ENCODE data around the gene KIAA0513. TPM values are rescaled to one million over a fixed set of nuclear protein-coding genes. Genes with fewer than 3 reads are reported as not detected.

Gene KIAA0513
- total RNA-seq, 1 donor from 2014 or later: 6.1 TPM

GRCh38 chr16:85113913-85114312, 86.3 kb downstream of the KIAA0513 start:
- Histone ChIP-seq H3K9ac (no peak overlapping the region), H3K4me1 (peaks cover 14% of the 10 kb centered on the region), H2AFZ (replicated peaks) (no peak overlapping the region), H3K79me2 (ENCODE audit: low read depth) (no peaks in the 10 kb centered on the region), H3K27ac (no peak overlapping the region), H3K9me3 (ENCODE audit: low read depth) (no peaks in the 10 kb centered on the region), H3K4me3 (no peak overlapping the region), H3K4me2 (no peak overlapping the region), H4K20me1 (ENCODE audit: low read depth) (no peaks in the 10 kb centered on the region), H3K27me3 (no peaks in the 10 kb centered on the region), H3K36me3 (no peaks in the 10 kb centered on the region), H3F3A (ENCODE audit: low read depth) (peaks cover 12% of the 10 kb centered on the region)
- peak overlapping the region; percentile 82 for H3K27ac Mint-ChIP-seq
- TF ChIP-seq EZH2phosphoT487 (IDR thresholded peaks at IDR 0.05) (no peak), CTCF (IDR thresholded peaks at IDR 0.05) (no peak), EZH2 (IDR thresholded peaks at IDR 0.05) (no peak)
- H3K4me3 Mint-ChIP-seq: peak overlapping the region; percentile 15
- DNase-seq (ENCODE audit: low spot score): no peak
- H3K4me1 Mint-ChIP-seq: peaks cover 42% of the 10 kb centered on the region
- H3K9me3 Mint-ChIP-seq: no peaks in the 10 kb centered on the region
- H3K36me3 Mint-ChIP-seq: no peaks in the 10 kb centered on the region
- H3K27me3 Mint-ChIP-seq (ENCODE audit: insufficient read depth, low read depth): peaks cover 21% of the 10 kb centered on the region

- Histone ChIP-seq H4K20me1 (ENCODE audit: low read depth) (no peaks in the 10 kb centered on the region), H3K27ac (no peak overlapping the region), H3K27me3 (no peaks in the 10 kb centered on the region), H3K9me3 (ENCODE audit: low read depth) (no peaks in the 10 kb centered on the region), H2AFZ (replicated peaks) (no peak overlapping the region), H3K36me3 (no peaks in the 10 kb centered on the region), H3K4me2 (no peak overlapping the region), H3K4me1 (peaks cover 14% of the 10 kb centered on the region), H3K9ac (no peak overlapping the region), H3K79me2 (ENCODE audit: low read depth) (no peaks in the 10 kb centered on the region), H3F3A (ENCODE audit: low read depth) (peaks cover 12% of the 10 kb centered on the region), H3K4me3 (no peak overlapping the region)
- Mint-ChIP-seq H3K36me3 (no peaks in the 10 kb centered on the region), H3K27me3 (ENCODE audit: insufficient read depth, low read depth) (peaks cover 21% of the 10 kb centered on the region), H3K9me3 (no peaks in the 10 kb centered on the region), H3K4me3 (peak overlapping the region; percentile 53), H3K4me1 (peaks cover 44% of the 10 kb centered on the region), H3K27ac (peak overlapping the region; percentile 83)
- TF ChIP-seq EZH2 (IDR thresholded peaks at IDR 0.05) (no peak), EZH2phosphoT487 (IDR thresholded peaks at IDR 0.05) (no peak), CTCF (IDR thresholded peaks at IDR 0.05) (peak; percentile 95)
- peak; percentile 84 for DNase-seq (ENCODE audit: low spot score)
Measured at GRCh38 chr16:85114909-85115567, 87.4 kb downstream of the KIAA0513 start.

- TF ChIP-seq EZH2 (IDR thresholded peaks at IDR 0.05): no peak
- no peak for TF ChIP-seq EZH2phosphoT487 (IDR thresholded peaks at IDR 0.05)
- TF ChIP-seq CTCF (IDR thresholded peaks at IDR 0.05): no peak
- no peak overlapping the region for H3K4me2 ChIP-seq
- no peak overlapping the region for H3K9ac ChIP-seq
- no peak overlapping the region for H2AFZ ChIP-seq (replicated peaks)
- H3K4me3 Mint-ChIP-seq: no peak overlapping the region
- H3K4me1 Mint-ChIP-seq: peaks cover 34% of the 10 kb centered on the region
- no peak overlapping the region for H3K27ac ChIP-seq
- no peaks in the 10 kb centered on the region for H3K27me3 ChIP-seq
- H4K20me1 ChIP-seq (ENCODE audit: low read depth): no peaks in the 10 kb centered on the region
- H3F3A ChIP-seq (ENCODE audit: low read depth): peaks cover 12% of the 10 kb centered on the region
- no peak overlapping the region for H3K4me3 ChIP-seq
- H3K9me3 ChIP-seq (ENCODE audit: low read depth): no peaks in the 10 kb centered on the region
- H3K27me3 Mint-ChIP-seq (ENCODE audit: insufficient read depth, low read depth): peaks cover 22% of the 10 kb centered on the region
- H3K27ac Mint-ChIP-seq: no peak overlapping the region
- no peaks in the 10 kb centered on the region for H3K9me3 Mint-ChIP-seq
- no peaks in the 10 kb centered on the region for H3K36me3 ChIP-seq
- H3K79me2 ChIP-seq (ENCODE audit: low read depth): no peaks in the 10 kb centered on the region
- peaks cover 6% of the 10 kb centered on the region for H3K4me1 ChIP-seq
- no peak for DNase-seq (ENCODE audit: low spot score)
- no peaks in the 10 kb centered on the region for H3K36me3 Mint-ChIP-seq
Measured at GRCh38 chr16:85117418-85117817, 89.8 kb downstream of the KIAA0513 start.

All from neural progenitor cell (in vitro differentiated cells).